Epithelial cell of prostate (primary cell): ENCODE data around the gene CUL2.

Experiments used
- DNase-seq: peaks from one replicate; pipeline ENCODE4 v3.0.0-alpha.2; 2011; ENCODE audit warnings: low read depth, low spot score
- H3K27ac ChIP-seq: fragments of 450-650 bp; 2 replicates; pipeline ENCODE4 v1.5.1; 2017; ENCODE audit warnings: mild to moderate bottlenecking

The CUL2 gene

DNA sequence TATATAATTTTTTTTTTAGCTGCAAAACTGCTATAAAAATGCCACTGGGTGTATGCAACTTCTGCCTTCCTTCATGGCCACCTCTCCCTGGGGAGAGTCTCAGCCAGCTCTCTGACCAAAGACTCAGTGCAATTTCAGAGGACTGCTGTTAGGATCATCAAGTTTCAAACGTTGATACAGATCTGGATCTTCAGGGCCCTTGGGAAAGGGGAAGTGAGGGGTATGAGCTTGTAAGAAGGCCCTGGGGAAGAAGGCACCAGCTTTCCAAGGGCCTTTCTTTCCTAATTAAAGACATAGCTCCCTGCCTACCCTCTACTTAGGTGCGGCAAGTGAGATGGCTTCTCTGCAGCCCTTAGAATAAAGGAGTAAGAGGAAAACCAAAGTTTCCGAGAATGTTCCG, 130.4 kb downstream of the CUL2 start:
- no peak for DNase-seq
- H3K27ac ChIP-seq, result no peak overlapping the region

DNA sequence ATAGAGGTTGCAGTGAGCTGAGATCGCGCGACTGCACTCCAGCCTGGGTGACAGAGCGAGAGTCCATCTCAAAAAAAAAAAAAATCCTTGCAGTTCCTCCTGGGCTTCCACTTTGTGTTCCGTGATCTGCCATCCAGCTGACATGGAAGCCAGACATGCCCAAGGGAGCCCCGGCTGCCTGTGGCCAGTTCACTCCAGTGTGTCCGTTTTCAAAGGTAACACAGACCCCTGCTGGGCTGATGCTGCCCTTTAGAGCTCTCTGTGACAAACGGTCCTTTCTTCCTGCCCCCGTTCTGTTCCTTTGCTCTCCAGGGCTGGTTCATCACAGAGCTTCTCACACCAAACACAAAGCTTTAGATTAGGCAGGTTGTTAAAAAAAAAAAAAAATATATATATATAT, 130.8 kb downstream of the CUL2 start:
- no peak for DNase-seq

More for the DNA sequence above, 130.8 kb downstream of the CUL2 start:
- H3K27ac ChIP-seq, result no peak overlapping the region
